ENCODE measurements around the gene TFAP2E. TPM values are rescaled to one million over a fixed set of nuclear protein-coding genes. Genes with fewer than 3 reads are reported as not detected.

TFAP2E gene
- total and polyA plus RNA-seq, 5 experiments from 2014 or later: 0.20 to 3.2 (median 0.59) TPM

DNA sequence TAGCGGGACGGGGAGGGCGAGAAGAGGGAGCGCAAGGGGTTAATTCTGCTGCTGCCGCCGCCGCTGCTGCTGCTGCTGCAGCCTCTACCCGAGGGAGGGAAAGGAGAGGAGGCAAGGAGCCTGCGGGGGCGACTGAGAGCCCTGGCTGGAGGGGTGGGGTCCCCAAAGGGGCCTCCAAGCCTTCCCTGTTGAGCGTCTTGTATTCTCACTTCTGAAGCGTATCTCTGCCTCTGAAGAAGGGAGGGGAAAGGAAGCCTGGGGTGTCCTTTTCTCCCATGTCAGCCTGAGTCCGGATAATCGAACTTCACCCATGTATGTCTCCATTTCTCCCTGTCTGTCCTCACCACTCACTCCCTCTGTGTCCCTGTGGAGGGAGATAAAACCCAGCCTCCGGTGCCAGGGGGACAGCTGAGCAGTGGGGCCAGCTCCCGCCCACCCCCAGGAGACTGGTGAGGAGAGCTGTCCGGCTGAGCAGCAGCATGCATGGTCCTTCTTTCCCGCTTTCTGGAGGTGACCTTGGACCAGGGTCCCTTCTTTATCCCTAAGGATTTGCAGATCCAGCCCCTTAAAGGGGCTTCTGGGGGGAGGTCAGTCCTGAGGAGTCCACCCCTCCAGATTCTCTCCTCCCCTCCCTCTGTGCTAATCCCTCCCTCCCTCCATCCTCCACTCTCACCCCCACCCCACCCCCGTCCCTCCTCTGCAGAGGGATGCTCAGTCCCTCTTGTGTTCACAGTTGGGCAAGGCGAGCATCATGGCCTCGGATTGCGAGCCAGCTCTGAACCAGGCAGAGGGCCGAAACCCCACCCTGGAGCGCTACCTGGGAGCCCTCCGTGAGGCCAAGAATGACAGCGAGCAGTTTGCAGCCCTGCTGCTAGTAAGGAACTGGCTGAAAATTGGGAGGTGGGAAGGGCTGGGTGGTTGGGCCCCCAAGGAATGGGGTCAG, 14.5 kb upstream of the TFAP2E start:
- peak in 1 of 2 donors; percentile 4 for ATAC-seq
- Mint-ChIP-seq H3K27me3 (no peaks in the 10 kb centered on the region), H3K9me3 (no peaks in the 10 kb centered on the region), H3K27ac (peak overlapping the region; percentile 89 to 99 (median 97)), H3K36me3 (peaks cover 0 to 12% (median under 1%) of the 10 kb centered on the region in 3 donors), H3K4me3 (peak overlapping the region; percentile 91 to 99 (median 96)), H3K4me1 (peaks cover 34 to 65% (median 52%) of the 10 kb centered on the region in 4 donors)
- POLR2A ChIA-PET: interaction anchor here (0.7 to 3.6 kb wide), 6 partner anchors 7 to 107 kb away, joined by 3 to 22 read pairs (median 4); no protein-coding TSS in a partner anchor
- peak in 3 of 10 donors; percentile 29 to 39 (median 33) for DNase-seq

DNA sequence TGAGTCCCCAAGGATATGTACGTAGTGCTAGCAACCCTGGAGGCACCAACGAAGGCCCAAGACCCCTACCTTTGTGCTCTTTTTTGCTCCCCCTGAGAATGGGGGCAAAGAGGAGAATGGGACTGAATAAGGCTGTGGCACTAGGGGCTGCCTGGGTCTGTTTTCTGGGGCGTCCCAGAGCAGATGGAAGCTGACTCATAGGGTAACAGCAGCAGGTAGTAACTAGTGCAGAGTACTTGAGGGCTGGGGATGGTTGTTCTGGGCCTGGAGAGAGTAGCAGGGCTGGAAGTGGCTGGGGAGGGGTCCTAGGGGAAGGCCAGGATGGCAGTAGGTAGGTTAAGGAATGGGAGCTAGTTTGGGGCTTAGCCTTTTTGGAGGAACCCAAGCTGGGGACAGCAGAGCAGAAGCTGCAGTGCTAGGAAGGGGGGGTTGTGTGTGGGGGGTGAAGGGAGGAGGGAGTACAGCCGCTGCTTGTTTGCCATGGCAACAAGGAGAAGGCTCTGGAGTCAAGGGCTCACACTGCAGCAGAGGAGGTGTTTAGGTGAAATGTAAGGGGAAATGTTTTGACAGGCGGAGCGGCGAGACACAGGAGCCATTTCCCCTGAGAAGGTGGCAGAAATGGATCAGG, 13.7 kb upstream of the TFAP2E start:
- no peaks in the 10 kb centered on the region for H3K27me3 Mint-ChIP-seq
- peaks cover 0 to 5% (median 0%) of the 10 kb centered on the region in 3 donors for H3K36me3 Mint-ChIP-seq
- ATAC-seq (peak; percentile 9 to 20), DNase-seq (peak in 6 of 10 donors; percentile 41 to 53 (median 43))
- H3K4me1 Mint-ChIP-seq: peaks cover 36 to 71% (median 48%) of the 10 kb centered on the region in 4 donors
- POLR2A ChIA-PET: interaction anchor here (1.2 to 3.6 kb wide), 3 partner anchors 19 to 108 kb away, joined by 3 to 17 read pairs (median 4); no protein-coding TSS in a partner anchor
- no peaks in the 10 kb centered on the region for H3K9me3 Mint-ChIP-seq
- H3K27ac Mint-ChIP-seq: peak overlapping the region; percentile 50 to 97 (median 90)
- peak overlapping the region; percentile 7 to 94 (median 37) for H3K4me3 Mint-ChIP-seq

DNA sequence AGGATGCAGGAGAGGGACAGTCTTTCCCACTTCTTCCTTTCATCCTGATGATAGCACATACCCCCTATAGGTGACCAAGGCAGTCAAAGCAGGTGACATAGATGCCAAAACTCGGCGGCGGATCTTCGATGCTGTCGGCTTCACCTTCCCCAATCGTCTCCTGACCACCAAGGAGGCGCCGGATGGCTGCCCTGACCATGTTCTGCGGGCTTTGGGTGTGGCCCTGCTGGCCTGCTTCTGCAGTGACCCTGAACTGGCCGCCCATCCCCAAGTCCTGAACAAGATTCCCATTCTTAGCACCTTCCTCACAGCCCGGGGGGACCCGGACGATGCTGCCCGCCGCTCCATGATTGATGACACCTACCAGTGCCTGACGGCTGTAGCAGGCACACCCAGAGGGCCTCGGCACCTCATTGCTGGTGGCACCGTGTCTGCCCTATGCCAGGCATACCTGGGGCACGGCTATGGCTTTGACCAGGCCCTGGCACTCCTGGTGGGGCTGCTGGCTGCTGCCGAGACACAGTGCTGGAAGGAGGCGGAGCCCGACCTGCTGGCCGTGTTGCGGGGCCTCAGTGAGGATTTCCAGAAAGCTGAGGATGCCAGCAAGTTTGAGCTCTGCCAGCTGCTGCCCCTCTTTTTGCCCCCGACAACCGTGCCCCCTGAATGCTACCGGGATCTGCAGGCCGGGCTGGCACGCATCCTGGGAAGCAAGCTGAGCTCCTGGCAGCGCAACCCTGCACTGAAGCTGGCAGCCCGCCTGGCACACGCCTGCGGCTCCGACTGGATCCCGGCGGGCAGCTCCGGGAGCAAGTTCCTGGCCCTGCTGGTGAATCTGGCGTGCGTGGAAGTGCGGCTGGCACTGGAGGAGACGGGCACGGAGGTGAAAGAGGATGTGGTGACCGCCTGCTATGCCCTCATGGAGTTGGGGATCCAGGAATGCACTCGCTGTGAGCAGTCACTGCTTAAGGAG, 12.6 kb upstream of the TFAP2E start:
- Mint-ChIP-seq H3K27me3 (no peaks in the 10 kb centered on the region), H3K36me3 (peaks cover 0 to 9% (median 0%) of the 10 kb centered on the region in 3 donors), H3K9me3 (no peaks in the 10 kb centered on the region), H3K4me1 (peaks cover 34 to 65% (median 42%) of the 10 kb centered on the region in 4 donors), H3K4me3 (peak overlapping the region in 1 of 10 donors; percentile 68), H3K27ac (peak overlapping the region in 9 of 10 donors; percentile 45 to 97 (median 89))
- POLR2A ChIA-PET: no interaction called here
- ATAC-seq (no peak), DNase-seq (no peak)

DNA sequence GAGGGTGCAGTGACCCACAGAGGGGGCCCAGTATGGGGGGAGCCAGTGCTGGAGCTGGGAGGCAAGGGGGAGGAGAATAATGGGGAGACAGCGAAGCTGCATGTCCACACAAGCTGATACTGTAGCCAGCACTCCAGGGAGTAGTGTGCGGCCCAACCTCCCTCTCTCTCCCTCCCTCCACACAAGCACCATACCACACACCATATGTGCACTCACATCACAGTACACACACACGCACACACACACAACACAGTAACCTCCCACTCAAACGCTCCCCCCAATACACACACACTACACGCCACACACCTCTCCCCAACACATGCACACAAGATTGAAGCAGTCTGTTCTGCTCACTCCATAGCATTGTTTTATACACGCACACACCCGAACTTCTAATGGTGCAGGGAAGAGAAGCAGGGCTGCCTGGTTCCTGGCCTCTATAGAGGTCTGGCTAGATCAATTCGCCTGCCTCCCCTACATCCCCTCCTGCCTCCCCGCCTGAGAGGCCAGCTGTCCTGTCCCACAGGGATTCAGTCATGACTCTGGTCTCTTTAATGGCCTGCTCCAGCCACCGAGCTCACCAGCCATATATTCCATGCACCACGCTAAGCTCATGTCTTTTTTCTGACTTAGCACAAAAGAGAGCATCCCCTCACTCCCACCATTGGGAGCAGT, 11.7 kb upstream of the TFAP2E start:
- H3K4me3 Mint-ChIP-seq: peak overlapping the region in 2 of 10 donors; percentile 7 to 68

DNA sequence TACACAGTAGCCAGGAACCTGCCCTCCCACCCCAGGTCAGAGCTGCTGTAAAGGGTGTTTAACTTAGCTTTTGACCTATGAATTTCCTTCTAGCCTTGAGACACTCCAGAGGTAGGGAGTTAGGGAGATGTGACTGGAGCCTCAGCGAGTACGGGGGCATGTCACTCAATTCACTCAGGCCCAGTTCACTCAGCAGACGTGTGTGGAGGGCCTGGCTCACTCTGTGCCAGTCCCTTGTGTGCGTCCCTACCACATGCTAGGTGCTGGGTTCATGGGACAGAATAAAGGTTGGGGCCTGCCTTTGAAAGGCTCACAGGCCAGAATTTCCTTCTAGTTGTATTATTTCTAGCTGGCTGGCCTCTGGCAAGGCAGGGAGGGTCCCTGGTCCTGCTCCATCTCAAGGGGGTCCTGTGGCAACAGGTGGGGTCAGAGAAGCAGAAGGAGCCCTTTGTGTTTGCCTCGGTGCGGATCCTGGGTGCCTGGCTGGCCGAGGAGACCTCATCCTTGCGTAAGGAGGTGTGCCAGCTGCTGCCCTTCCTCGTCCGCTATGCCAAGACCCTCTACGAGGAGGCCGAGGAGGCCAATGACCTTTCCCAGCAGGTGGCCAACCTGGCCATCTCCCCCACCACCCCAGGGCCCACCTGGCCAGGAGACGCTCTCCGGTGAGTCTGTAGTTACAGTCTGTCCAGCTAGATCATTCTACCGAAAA, 11.0 kb upstream of the TFAP2E start:
- H3K27me3 Mint-ChIP-seq: no peaks in the 10 kb centered on the region
- DNase-seq (no peak), ATAC-seq (no peak)
- peaks cover 22 to 52% (median 31%) of the 10 kb centered on the region in 4 donors for H3K4me1 Mint-ChIP-seq
- peak overlapping the region in 6 of 10 donors; percentile 31 to 87 (median 54) for H3K27ac Mint-ChIP-seq
- H3K4me3 Mint-ChIP-seq: peak overlapping the region in 1 of 10 donors; percentile 51
- peaks cover 0 to 9% (median 0%) of the 10 kb centered on the region in 3 donors for H3K36me3 Mint-ChIP-seq
- POLR2A ChIA-PET: interaction anchor here (0.6 kb wide), 1 partner anchor 209 kb away, joined by 5 read pairs; no protein-coding TSS in a partner anchor
- H3K9me3 Mint-ChIP-seq: no peaks in the 10 kb centered on the region

More for the DNA sequence above, 11.7 kb upstream of the TFAP2E start:
- POLR2A ChIA-PET: interaction anchor here (0.6 kb wide), 1 partner anchor 209 kb away, joined by 5 read pairs; no protein-coding TSS in a partner anchor
- Mint-ChIP-seq H3K27ac (peak overlapping the region in 9 of 10 donors; percentile 18 to 87 (median 61)), H3K4me1 (peaks cover 26 to 56% (median 34%) of the 10 kb centered on the region in 4 donors), H3K36me3 (peaks cover 0 to 9% (median 0%) of the 10 kb centered on the region in 3 donors), H3K9me3 (no peaks in the 10 kb centered on the region), H3K27me3 (no peaks in the 10 kb centered on the region)
- ATAC-seq: no peak
- DNase-seq: no peak

DNA sequence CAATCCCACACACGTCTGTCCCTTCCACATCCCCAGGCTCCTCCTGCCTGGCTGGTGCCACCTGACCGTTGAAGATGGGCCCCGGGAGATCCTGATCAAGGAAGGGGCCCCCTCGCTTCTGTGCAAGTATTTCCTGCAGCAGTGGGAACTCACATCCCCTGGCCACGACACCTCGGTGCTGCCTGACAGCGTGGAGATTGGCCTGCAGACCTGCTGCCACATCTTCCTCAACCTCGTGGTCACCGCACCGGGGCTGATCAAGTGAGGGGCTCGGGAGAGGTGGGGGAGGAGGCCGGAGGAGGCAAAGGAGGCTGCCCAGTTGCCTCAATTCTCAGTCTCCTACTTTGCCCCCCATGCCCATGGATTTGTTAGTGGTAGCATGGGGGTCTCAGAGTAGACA, 9.9 kb upstream of the TFAP2E start:
- peaks cover 22 to 51% (median 29%) of the 10 kb centered on the region in 4 donors for H3K4me1 Mint-ChIP-seq

DNA sequence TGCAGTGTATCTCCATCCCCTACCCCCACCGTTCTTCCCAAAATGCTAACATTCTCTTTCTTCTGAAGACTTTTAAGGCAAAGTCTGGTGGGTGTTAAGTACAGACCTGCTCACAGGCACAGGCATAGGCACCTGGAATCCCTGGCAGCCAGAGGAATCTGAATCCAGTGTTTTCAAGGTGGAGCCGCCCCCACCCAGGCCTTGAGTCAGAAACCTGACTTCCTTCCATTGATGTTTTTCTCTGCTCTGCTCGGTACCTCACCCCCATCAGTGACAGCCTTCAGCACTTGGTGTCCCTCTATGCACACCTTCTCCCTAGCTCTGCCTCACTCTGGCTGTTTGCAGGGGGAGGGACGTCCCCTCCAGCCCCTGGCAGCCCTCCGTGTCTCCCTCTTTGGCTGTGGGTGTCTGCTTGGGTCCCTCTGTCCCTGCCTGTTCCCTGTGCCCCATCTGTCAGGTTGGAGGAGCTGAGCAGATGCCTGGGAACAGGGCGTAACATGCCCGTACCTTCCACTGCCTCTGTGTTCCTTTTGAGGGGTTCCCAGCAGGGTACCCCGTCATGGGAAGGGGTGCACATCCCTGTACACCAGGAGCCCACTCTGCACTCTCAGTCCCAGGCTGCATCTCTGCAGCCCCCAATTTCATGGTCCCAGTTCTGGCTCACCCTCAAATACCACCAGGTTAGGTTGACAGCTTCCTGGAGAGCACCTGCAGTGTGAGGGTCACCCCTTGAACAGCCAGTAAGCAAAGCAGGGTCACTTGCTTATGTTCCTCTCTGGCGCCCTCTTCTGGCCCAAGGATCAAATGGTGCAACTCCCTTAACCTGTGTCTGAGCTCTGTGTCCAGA, 8.9 kb upstream of the TFAP2E start:
- H3K4me3 Mint-ChIP-seq: no peak overlapping the region
- DNase-seq: peak; percentile 53 to 89 (median 72)
- peak; percentile 71 to 76 for ATAC-seq
- peaks cover 0 to 9% (median 0%) of the 10 kb centered on the region in 3 donors for H3K36me3 Mint-ChIP-seq
- H3K27ac Mint-ChIP-seq: peak overlapping the region in 8 of 10 donors; percentile 12 to 86 (median 30)
- POLR2A ChIA-PET: interaction anchor here (0.5 to 1.1 kb wide), 4 partner anchors 13 to 25 kb away, joined by 3 to 4 read pairs (median 3); no protein-coding TSS in a partner anchor
- no peaks in the 10 kb centered on the region for H3K9me3 Mint-ChIP-seq
- H3K4me1 Mint-ChIP-seq: peaks cover 19 to 51% (median 30%) of the 10 kb centered on the region in 4 donors
- no peaks in the 10 kb centered on the region for H3K27me3 Mint-ChIP-seq

More for the DNA sequence above, 9.9 kb upstream of the TFAP2E start:
- no peaks in the 10 kb centered on the region for H3K27me3 Mint-ChIP-seq
- ATAC-seq: no peak
- no peaks in the 10 kb centered on the region for H3K9me3 Mint-ChIP-seq
- H3K4me3 Mint-ChIP-seq: no peak overlapping the region
- peaks cover 0 to 9% (median 0%) of the 10 kb centered on the region in 3 donors for H3K36me3 Mint-ChIP-seq
- no peak for DNase-seq
- peak overlapping the region in 6 of 10 donors; percentile 12 to 87 (median 52) for H3K27ac Mint-ChIP-seq
- POLR2A ChIA-PET: no interaction called here

DNA sequence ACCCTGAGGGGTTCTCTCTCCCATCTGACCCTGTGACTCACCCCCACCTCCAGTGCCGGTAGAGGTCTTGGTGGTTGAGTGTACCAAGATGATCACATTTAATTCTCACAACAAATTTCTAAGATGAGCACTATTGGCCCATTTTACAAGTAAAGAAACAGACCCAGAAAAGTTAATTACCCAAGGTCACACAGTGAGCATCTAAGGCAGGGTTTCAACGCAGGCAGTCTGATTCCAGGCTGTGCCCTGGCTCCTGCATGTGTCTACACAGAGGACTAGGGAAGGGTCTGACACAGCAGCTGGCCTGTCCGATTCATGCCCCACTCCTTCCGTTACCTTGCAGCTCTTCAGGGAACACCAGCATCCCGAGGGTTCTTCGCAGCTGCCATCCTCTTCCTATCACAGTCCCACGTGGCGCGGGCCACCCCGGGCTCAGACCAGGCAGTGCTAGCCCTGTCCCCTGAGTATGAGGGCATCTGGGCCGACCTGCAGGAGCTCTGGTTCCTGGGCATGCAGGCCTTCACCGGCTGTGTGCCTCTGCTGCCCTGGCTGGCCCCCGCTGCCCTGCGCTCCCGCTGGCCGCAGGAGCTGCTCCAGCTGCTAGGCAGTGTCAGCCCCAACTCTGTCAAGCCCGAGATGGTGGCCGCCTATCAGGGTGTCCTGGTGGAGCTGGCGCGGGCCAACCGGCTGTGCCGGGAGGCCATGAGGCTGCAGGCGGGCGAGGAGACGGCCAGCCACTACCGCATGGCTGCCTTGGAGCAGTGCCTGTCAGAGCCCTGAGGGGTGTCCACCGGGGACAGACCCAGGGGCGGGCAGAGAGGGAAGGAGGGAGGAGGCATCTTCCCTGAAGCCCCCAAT, 8.0 kb upstream of the TFAP2E start:
- no peak for DNase-seq
- no peak overlapping the region for H3K4me3 Mint-ChIP-seq

DNA sequence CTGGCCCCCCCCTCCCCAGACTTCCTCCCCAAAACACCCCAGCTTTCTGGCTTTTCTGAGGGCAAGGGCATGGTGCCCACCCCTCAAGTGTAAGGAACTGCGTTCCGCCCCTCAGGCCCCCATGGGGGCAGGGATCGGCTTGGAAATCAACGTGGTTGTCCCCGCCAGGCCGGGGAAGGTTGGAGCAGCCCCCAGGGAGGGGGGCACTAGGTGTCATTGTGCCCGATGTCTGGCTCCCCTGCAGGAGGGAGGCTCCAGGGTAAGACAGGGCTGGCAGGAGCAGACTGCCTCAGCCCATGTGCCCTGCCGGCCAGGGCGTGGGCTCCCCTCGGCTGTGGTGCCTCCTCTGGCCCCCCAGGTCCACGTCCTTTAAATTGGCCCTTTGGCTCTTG, 7.4 kb upstream of the TFAP2E start:
- no peak for DNase-seq
- H3K27ac Mint-ChIP-seq: no peak overlapping the region
- H3K4me1 Mint-ChIP-seq: peaks cover 12 to 43% (median 23%) of the 10 kb centered on the region in 4 donors
- POLR2A ChIA-PET: interaction anchor here (0.7 to 1.3 kb wide), 2 partner anchors 8 to 33 kb away, joined by 3 to 4 read pairs; partner anchors contain the start of gene NCDN
- no peaks in the 10 kb centered on the region for H3K9me3 Mint-ChIP-seq
- no peaks in the 10 kb centered on the region for H3K27me3 Mint-ChIP-seq
- no peak overlapping the region for H3K4me3 Mint-ChIP-seq
- H3K36me3 Mint-ChIP-seq: peaks cover 0 to 9% (median 0%) of the 10 kb centered on the region in 3 donors
- no peak for ATAC-seq

More for the DNA sequence above, 8.0 kb upstream of the TFAP2E start:
- Mint-ChIP-seq H3K4me1 (peaks cover 12 to 43% (median 23%) of the 10 kb centered on the region in 4 donors), H3K9me3 (no peaks in the 10 kb centered on the region), H3K36me3 (peaks cover 0 to 9% (median 0%) of the 10 kb centered on the region in 3 donors), H3K27ac (peak overlapping the region in 7 of 10 donors; percentile 12 to 86 (median 34)), H3K27me3 (no peaks in the 10 kb centered on the region)
- ATAC-seq: no peak
- POLR2A ChIA-PET: interaction anchor here (0.5 to 1.3 kb wide), 6 partner anchors 7 to 33 kb away, joined by 3 to 4 read pairs (median 3); partner anchors contain the start of gene NCDN

Data from naive thymus-derived CD8-positive, alpha-beta T cell (primary cell).